K562 (cell line): ENCODE measurements around the gene HOXA9. TPM values are rescaled to one million over a fixed set of nuclear protein-coding genes. Genes with fewer than 3 reads are reported as not detected.

ENCODE experiments used
- ATAC-seq: fragments of 200-7000 bp; cut with Tn5 transposase; 3 replicates; pipeline ENCODE4 v1.9.1; 2020; ENCODE audit warnings: moderate library complexity
- BruUV-seq: library from RNA; stranded (reverse); fragments of 400-500 nt; replicated peaks from 2 replicates; lab custom pipeline; 2021; lab: Mats Ljungman, UMichigan
- CTCF ChIA-PET: fragments of 300-600 bp; formaldehyde crosslinking; extraction: SDS; loops from one replicate; lab custom pipeline; 2021; ENCODE audit warnings: low intra/inter-chr PET ratio; lab: Yijun Ruan, JAX
- POLR2A ChIA-PET: fragments of 300-600, 350-650 bp; sonication (Branson Sonifier 250); formaldehyde crosslinking; extraction: SDS; loops from one replicate; lab custom pipeline; 2021; ENCODE audit warnings: antibody characterized with exemption, inconsistent platforms; lab: Yijun Ruan, JAX
- DNase-seq, 4 experiments: peaks; one replicate each; pipeline versions ENCODE4 v3.0.0 to v3.0.0-alpha.2; 2011 to 2018; ENCODE audit warnings: low spot score in 3 of 4, mixed read lengths in 3 of 4; ENCODE audit errors: extremely low read depth in 1 of 4
- FAIRE-seq: peaks from 2 replicates; lab custom pipeline; 2011; peaks lifted over from hg19 to GRCh38; lab: Jason Lieb, UNC
- H2AFZ ChIP-seq: 2 replicates; pipeline ENCODE4 v1.6.0; 2011; ENCODE audit warnings: low read depth, low read length, control low read depth, inconsistent platforms
- H3K27ac ChIP-seq: fragments of 200-600 bp; 3 replicates; pipeline ENCODE4 v1.8.0; 2011; ENCODE audit warnings: low read depth, mild to moderate bottlenecking, control low read depth, inconsistent platforms, low read length, moderate library complexity, mixed read lengths; ENCODE audit errors: extremely low read depth
- H3K27me3 ChIP-seq, 2 experiments: fragments of 300-600 bp in 1 of 2; 2 replicates in 1 of 2; 3 replicates in 1 of 2; pipeline versions ENCODE4 v1.6.0 to v1.8.0; 2011; ENCODE audit warnings: inconsistent platforms in 2 of 2, low read length in 2 of 2, mild to moderate bottlenecking in 1 of 2, mixed read lengths in 1 of 2, moderate library complexity in 1 of 2; ENCODE audit not compliant: control insufficient read depth in 2 of 2, insufficient read depth in 2 of 2
- H3K36me3 ChIP-seq: fragments of 300-600 bp; 3 replicates; pipeline ENCODE4 v1.8.0; 2011; ENCODE audit warnings: mild to moderate bottlenecking, low read length, inconsistent platforms; ENCODE audit not compliant: control insufficient read depth, insufficient read depth
- H3K4me1 ChIP-seq, 2 experiments: fragments of 200-600 bp in 1 of 2; replicated peaks in 1 of 2; 2 replicates in 1 of 2; 3 replicates in 1 of 2; pipeline versions ENCODE4 v1.5.1 to v1.8.0; 2011; ENCODE audit warnings: inconsistent platforms in 2 of 2, low read length in 2 of 2, mild to moderate bottlenecking in 1 of 2, mixed read lengths in 1 of 2, moderate library complexity in 1 of 2; ENCODE audit not compliant: control insufficient read depth in 2 of 2, insufficient read depth in 2 of 2
- H3K4me2 ChIP-seq: 2 replicates; pipeline ENCODE4 v1.6.1; 2011; ENCODE audit warnings: low read length, control low read depth, inconsistent platforms, mixed read lengths; ENCODE audit not compliant: insufficient read depth
- H3K4me3 ChIP-seq: fragments of 200-600 bp; sonication (generic), shearing (Covaris generic); 2 replicates; pipeline ENCODE4 v1.5.1; 2016; ENCODE audit warnings: control low read depth, inconsistent platforms
- H3K79me2 ChIP-seq: fragments of 200-600 bp; 3 replicates; pipeline ENCODE4 v1.8.0; 2011; ENCODE audit warnings: low read length, inconsistent platforms; ENCODE audit not compliant: control insufficient read depth, insufficient read depth
- H3K9ac ChIP-seq, 2 experiments: 2 replicates each; pipeline versions ENCODE4 v1.6.0 to v1.6.1; 2011; ENCODE audit warnings: low read depth in 2 of 2, low read length in 2 of 2, control low read depth in 1 of 2, inconsistent platforms in 1 of 2, mild to moderate bottlenecking in 1 of 2, mixed read lengths in 1 of 2; ENCODE audit not compliant: insufficient read depth in 1 of 2
- H3K9me1 ChIP-seq: one replicate; pipeline ENCODE4 v1.6.0; 2011; ENCODE audit warnings: inconsistent platforms, mild to moderate bottlenecking, low read length, moderate library complexity; ENCODE audit not compliant: control insufficient read depth, insufficient read depth
- H3K9me3 ChIP-seq: replicated peaks from 2 replicates; pipeline ENCODE4 v1.5.1; 2011; ENCODE audit warnings: low read depth, low read length, inconsistent platforms; ENCODE audit not compliant: control insufficient read depth, insufficient read depth
- H4K20me1 ChIP-seq: replicated peaks from 2 replicates; pipeline ENCODE4 v1.6.1; 2011; ENCODE audit warnings: low read length, inconsistent platforms, mixed read lengths; ENCODE audit not compliant: control insufficient read depth, insufficient read depth
- HNRNPL ChIP-seq: fragments of 200-400 bp; formaldehyde crosslinking; IDR thresholded peaks from 2 replicates; pipeline ENCODE4 v1.6.1; 2017; ENCODE audit warnings: low read depth, mild to moderate bottlenecking, low read length
- PTRF ChIP-seq: fragments of 450-650 bp; IDR thresholded peaks from 2 replicates; pipeline ENCODE4 v1.6.1; 2016; ENCODE audit warnings: mild to moderate bottlenecking, missing genetic modification characterization, missing compliant biosample characterization
- SIX5 ChIP-seq, 2 experiments: IDR thresholded peaks; 2 replicates each; pipeline ENCODE4 v1.6.1; 2011; ENCODE audit warnings: low read length in 2 of 2, borderline replicate concordance in 1 of 2, low read depth in 1 of 2, mild to moderate bottlenecking in 1 of 2, moderate library complexity in 1 of 2; ENCODE audit not compliant: insufficient read depth in 1 of 2
- SMARCB1 ChIP-seq: IDR thresholded peaks from 2 replicates; pipeline ENCODE4 v1.6.1; 2011; ENCODE audit warnings: improper control_type of control experiment, low read depth; ENCODE audit not compliant: insufficient read length
- STAT5B ChIP-seq: fragments of 250-450 bp; sonication (Bioruptor Pico); IDR thresholded peaks from 2 replicates; pipeline ENCODE4 v1.8.0; 2021; ENCODE audit warnings: mild to moderate bottlenecking, inconsistent platforms
- TGIF2 ChIP-seq: sonication (generic); formaldehyde crosslinking; IDR thresholded peaks from 2 replicates; pipeline ENCODE4 v1.8.1; 2022; ENCODE audit warnings: mild to moderate bottlenecking, missing genetic modification reagents, moderate library complexity
- ZKSCAN1 ChIP-seq: fragments of 150-350 bp; IDR thresholded peaks from 2 replicates; pipeline ENCODE4 v1.6.1; 2016; ENCODE audit warnings: low read depth, low read length
- WGBS: fragments of 100-300 bp; shearing (Covaris generic); methylation state at CpG from one replicate; pipeline ENCODE4 v1.1.6; 2016; ENCODE audit warnings: low coverage, mixed read lengths; ENCODE audit not compliant: insufficient coverage; ENCODE audit errors: missing lambda C conversion rate; 5-methylcytosine and 5-hydroxymethylcytosine counted together
- in situ Hi-C: fragments of 300-500 bp; cut with MboI; formaldehyde crosslinking; loops from 4 replicates; pipeline ENCODE4 v1.15.0; 2018; ENCODE audit warnings: inconsistent platforms, mixed read lengths
- intact Hi-C: fragments of 100-400 bp; cut with micrococcal nuclease; formaldehyde crosslinking; loops from 2 replicates; pipeline ENCODE4 v1.14.2; 2022
- polyA plus RNA-seq, 8 experiments: library from polyadenylated mRNA; depleted of rRNA in 4 of 8; stranded (reverse) in 5 of 8; unstranded in 3 of 8; fragments of >200 nt; fragmentation: Nextera tagmentation in 2 of 8; fragmentation: Illumina TruSeq in 1 of 8; extraction: Ambion mirVana in 2 of 8; extraction: Trizol in 1 of 8; gene quantifications; 2 replicates each; pipeline versions ENCODE4 v1.2.1 to v1.2.3, GENCODE V29; 2011 to 2014; ENCODE audit warnings: inconsistent platforms in 1 of 8, missing spikeins in 1 of 8
- total RNA-seq, 7 experiments: library from RNA; depleted of rRNA in 6 of 7; stranded (reverse); fragments of >200 nt in 6 of 7; fragmentation: Illumina TruSeq in 2 of 7; extraction: Trizol in 2 of 7; gene quantifications; 2 replicates each; pipeline versions ENCODE4 v1.2.1 to v1.2.3, GENCODE V29; 2011 to 2021; ENCODE audit warnings: low replicate concordance in 1 of 7
- TF ChIP-seq, protein P1 (sequence below): fragments of 250-450 bp; sonication (Bioruptor Pico); IDR thresholded peaks from 2 replicates; pipeline ENCODE4 v1.5.0; 2020; ENCODE audit warnings: mild to moderate bottlenecking, borderline replicate concordance
- TF ChIP-seq, protein P2 (sequence below): fragments of 250-450 bp; sonication (Bioruptor Pico); IDR thresholded peaks from 2 replicates; pipeline ENCODE4 v1.8.0; 2021; ENCODE audit warnings: moderate library complexity, mild to moderate bottlenecking, inconsistent platforms

Gene HOXA9
- total and polyA plus RNA-seq, 9 of the 15 experiments (the other 6 are each of a cell fraction or from before 2014, with no cell fraction given): not detected

DNA sequence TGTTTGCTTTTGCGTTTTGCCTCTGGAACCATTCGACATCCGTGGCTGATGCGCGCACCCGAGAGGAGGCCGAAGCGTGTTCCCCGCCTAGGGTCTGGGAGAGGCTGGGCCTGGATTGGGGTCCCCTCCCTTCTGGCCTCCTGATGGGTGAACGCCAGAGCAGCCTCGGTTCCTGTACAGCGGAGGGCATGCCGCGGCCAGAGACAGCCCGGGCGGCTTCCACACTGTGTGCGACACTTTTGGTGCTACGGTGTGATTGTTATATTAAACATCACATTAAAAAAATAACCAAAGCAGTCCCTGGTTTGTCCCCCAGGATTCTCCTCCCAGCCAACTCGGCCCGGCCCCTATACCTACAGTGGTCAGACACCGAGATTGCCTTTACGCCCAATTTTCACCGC is 5.2 kb downstream of the HOXA9 start:
- Histone ChIP-seq H3K4me3 (no peak overlapping the region), H3K9ac (no peak overlapping the region), H2AFZ (no peak overlapping the region; the same call in 1 of the 2 replicates), H3K27ac (no peak overlapping the region), H3K27me3 (peaks cover 18 to 77% of the 10 kb centered on the region in 2 experiments), H3K4me1 (peaks cover 0 to 26% of the 10 kb centered on the region in 2 experiments; a peak in 2 of 5 replicates), H3K36me3 (no peaks in the 10 kb centered on the region), H3K79me2 (no peaks in the 10 kb centered on the region), H3K9me1 (no peaks in the 10 kb centered on the region), H3K4me2 (no peak overlapping the region), H4K20me1 (no peaks in the 10 kb centered on the region), H3K9me3 (no peaks in the 10 kb centered on the region)
- FAIRE-seq (no peak), DNase-seq (no peak), ATAC-seq (no peak)
- no TSS peak for BruUV-seq
- ChIA-PET POLR2A (no interaction called here), CTCF (interaction anchor here (0.7 to 2.5 kb wide), 4 partner anchors 473 to 792 kb away, joined by 3 to 9 read pairs (median 6); no protein-coding TSS in a partner anchor)
- WGBS: 66% methylated on average over 21 of the region's 23 CpGs
- intact Hi-C loops (loop anchor here (2.0 to 5.0 kb wide), 5 partner anchors 298 to 1268 kb away; partner anchors contain the start of genes SKAP2 and SNX10), in situ Hi-C loops (loop anchor here (25.0 kb wide), 3 partner anchors 648 to 1273 kb away; no protein-coding TSS in a partner anchor)
- TF ChIP-seq ZKSCAN1 (no peak), STAT5B (CRISPR knock-in tag) (no peak)

DNA sequence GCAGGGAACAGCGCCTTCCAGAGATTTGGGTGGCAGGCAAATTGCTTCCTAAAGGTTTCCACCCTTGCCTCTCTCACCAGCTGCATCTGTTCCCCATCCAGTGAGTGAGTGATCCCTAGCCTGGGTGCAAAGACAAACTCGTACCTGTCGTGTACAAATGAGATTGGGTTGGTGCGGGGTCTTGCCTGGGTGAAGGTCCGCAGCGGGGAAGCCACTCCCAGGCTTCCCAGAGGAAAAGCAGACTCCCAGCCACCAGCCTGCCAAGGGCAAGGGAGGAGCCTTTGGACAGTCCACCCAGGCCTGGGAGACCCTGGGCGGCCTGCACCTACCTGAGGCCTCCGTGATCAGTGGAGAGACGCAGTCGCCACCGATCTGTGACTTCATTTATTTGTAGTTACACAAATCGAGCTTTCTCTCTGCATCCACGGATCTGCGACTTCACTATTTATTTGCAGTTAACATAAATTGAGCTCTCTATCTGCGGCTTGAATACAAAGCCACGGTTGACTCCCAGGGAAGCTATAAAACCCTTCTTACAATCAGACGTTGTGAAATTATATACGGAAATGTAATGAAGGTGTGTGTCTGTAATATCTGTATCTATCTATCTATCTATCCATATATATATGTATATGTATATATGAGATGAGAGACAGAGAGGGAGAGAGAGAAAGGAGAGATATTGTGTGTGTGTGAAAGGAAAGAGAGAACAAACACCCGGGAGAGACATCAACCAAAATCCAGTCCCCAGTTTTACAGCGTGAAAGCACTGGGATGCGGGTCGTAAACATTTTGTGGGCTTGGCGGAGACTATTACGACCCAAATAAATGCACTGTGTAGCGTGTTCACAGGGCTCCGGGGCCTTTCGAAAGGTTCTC is 5.8 kb downstream of the HOXA9 start:
- BruUV-seq: no TSS peak
- TF ChIP-seq TGIF2 (CRISPR knock-in tag): no peak
- TF ChIP-seq SMARCB1: no peak
- TF ChIP-seq SIX5 (IDR thresholded peaks at IDR 0.05; ENCODE audit: borderline replicate concordance in 1 of 2, insufficient read depth in 1 of 2, low read depth in 1 of 2, low read length in 2 of 2): no peak
- TF ChIP-seq, protein P1, sequence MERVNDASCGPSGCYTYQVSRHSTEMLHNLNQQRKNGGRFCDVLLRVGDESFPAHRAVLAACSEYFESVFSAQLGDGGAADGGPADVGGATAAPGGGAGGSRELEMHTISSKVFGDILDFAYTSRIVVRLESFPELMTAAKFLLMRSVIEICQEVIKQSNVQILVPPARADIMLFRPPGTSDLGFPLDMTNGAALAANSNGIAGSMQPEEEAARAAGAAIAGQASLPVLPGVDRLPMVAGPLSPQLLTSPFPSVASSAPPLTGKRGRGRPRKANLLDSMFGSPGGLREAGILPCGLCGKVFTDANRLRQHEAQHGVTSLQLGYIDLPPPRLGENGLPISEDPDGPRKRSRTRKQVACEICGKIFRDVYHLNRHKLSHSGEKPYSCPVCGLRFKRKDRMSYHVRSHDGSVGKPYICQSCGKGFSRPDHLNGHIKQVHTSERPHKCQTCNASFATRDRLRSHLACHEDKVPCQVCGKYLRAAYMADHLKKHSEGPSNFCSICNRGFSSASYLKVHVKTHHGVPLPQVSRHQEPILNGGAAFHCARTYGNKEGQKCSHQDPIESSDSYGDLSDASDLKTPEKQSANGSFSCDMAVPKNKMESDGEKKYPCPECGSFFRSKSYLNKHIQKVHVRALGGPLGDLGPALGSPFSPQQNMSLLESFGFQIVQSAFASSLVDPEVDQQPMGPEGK (CRISPR knock-in tag): no peak
- no peak for TF ChIP-seq PTRF (tag)
- no peak for TF ChIP-seq HNRNPL
- TF ChIP-seq, protein P2, sequence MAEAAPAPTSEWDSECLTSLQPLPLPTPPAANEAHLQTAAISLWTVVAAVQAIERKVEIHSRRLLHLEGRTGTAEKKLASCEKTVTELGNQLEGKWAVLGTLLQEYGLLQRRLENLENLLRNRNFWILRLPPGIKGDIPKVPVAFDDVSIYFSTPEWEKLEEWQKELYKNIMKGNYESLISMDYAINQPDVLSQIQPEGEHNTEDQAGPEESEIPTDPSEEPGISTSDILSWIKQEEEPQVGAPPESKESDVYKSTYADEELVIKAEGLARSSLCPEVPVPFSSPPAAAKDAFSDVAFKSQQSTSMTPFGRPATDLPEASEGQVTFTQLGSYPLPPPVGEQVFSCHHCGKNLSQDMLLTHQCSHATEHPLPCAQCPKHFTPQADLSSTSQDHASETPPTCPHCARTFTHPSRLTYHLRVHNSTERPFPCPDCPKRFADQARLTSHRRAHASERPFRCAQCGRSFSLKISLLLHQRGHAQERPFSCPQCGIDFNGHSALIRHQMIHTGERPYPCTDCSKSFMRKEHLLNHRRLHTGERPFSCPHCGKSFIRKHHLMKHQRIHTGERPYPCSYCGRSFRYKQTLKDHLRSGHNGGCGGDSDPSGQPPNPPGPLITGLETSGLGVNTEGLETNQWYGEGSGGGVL (CRISPR knock-in tag): no peak

More for the DNA sequence above, 5.8 kb downstream of the HOXA9 start:
- Histone ChIP-seq H3K27ac (no peak overlapping the region), H3K79me2 (no peaks in the 10 kb centered on the region), H3K27me3 (peaks cover 15 to 76% of the 10 kb centered on the region in 2 experiments), H2AFZ (no peak overlapping the region), H3K9ac (no peak overlapping the region), H3K4me3 (no peak overlapping the region), H3K36me3 (no peaks in the 10 kb centered on the region), H4K20me1 (no peaks in the 10 kb centered on the region), H3K9me3 (no peaks in the 10 kb centered on the region), H3K4me1 (peaks cover 0 to 20% of the 10 kb centered on the region in 2 experiments; a peak in 2 of 5 replicates), H3K4me2 (no peak overlapping the region), H3K9me1 (no peaks in the 10 kb centered on the region)
- intact Hi-C loops (loop anchor here (2.0 to 5.0 kb wide), 5 partner anchors 297 to 1267 kb away; partner anchors contain the start of genes SKAP2 and SNX10), in situ Hi-C loops (loop anchor here (25.0 kb wide), 3 partner anchors 647 to 1272 kb away; no protein-coding TSS in a partner anchor)
- DNase-seq: no peak
- FAIRE-seq: no peak
- ATAC-seq: no peak
- 30% methylated on average over 27 of the region's 27 CpGs for WGBS
- CTCF ChIA-PET: interaction anchor here (1.5 to 2.5 kb wide), 2 partner anchors 472 to 478 kb away, joined by 9 read pairs; no protein-coding TSS in a partner anchor
- POLR2A ChIA-PET: no interaction called here
